Activated CD4-positive, alpha-beta T cell treated with anti-CD3 and anti-CD28 coated beads, Interleukin-2, amount 50 U/mL, for 16 hours (primary cell): ENCODE results near the gene L1TD1.
A peak's percentile ranks its signal among the peaks of the same experiment; 100 is the strongest.
"Not testable (repeated sequence)": the region's sequence is repeated elsewhere in the genome, so short reads cannot be mapped to it uniquely, and the experiment has no call there.

Experiments
- DNase-seq: peaks from one replicate; pipeline ENCODE4 v3.0.0-alpha.2; 2020

The L1TD1 gene

DNA sequence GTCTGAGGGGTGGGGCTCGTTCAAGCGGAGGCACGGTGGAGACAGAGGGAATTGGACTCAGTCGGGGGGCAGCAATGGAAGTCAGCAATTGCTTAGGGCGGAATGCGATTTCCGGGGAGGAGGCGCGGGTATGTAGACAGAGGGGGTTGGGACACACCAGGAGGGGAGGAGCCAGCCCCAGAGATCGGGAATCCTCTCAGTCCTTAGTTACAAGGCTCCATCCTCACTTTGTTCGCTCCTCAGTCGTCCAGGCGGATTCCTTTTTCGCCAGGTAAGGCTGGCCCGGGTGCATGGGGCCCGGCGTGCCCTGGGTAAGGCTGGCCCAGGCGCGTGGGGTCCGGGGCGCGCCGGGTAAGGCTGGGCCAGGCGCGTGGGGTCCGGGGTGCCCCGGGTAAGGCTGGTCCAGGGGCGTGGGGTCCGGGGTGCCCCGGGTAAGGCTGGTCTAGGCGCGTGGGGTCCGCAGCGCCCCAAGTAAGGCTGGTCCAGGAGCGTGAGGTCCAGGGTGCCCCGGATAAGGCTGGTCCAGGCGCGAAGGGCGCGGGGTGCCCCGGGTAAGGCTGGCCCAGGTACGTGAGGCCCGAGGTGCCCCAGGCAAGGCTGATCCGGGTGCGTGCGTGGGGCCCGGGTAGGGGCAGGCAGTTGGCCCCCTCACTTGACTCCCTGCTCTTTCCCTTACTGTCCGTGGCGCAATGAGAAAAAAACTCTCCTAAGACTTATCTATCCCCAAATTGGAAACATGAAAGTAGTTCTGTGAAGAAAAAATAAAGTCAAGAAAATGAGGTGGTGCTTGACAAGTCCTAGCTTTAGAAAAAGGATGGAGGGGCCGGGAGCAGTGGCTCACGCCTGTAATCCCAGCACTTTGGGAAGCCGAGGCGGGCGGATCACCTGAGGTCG is at the start of gene L1TD1:
TSS of gene L1TD1 (plus strand) at position 199 of the 894 bp plus-strand sequence. CDS start 11,780 bp downstream, outside the sequence.
- DNase-seq: no peak

- no peak for DNase-seq
These were observed 34.7 kb upstream of the L1TD1 start for GRCh38 chr1:62159940-62160348.

DNA sequence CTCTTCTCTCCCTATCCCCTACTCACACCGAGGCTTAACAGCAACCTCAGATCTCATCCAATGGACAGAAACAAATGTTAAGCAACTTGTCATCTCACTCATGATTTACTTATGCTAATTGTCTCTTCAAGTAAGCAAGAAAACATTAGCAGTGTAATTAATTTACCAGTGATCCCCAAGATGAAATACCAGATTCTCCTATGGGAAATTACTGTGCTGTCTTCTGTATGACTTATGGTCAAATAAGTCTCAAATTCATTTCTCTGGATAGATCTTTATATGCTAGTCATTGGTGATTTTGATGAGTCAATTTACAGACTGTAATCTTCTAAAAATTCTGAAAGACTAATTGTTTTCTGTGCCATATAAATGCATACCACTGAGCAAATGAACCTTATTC is 32.9 kb upstream of the L1TD1 start:
- no peak for DNase-seq

DNA sequence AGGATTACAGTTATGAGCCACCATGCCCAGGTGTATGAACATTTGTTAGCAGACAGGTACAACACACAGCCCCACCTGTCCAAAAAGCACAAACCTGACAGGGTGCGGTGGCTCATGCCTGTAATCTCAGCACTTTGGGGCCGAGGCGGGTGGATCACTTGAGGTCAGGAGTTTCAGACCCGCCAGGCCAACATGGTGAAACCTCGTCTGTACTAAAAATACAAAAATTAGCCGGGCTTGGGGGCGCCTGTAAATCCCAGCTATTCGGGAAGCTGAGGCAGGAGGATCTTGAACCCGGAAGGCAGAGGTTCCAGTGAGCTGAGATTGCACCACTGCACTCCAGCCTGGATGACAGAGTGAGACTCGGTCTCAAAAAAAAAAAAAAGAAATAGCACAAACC is 24.3 kb upstream of the L1TD1 start:
- DNase-seq: not testable (repeated sequence)

DNA sequence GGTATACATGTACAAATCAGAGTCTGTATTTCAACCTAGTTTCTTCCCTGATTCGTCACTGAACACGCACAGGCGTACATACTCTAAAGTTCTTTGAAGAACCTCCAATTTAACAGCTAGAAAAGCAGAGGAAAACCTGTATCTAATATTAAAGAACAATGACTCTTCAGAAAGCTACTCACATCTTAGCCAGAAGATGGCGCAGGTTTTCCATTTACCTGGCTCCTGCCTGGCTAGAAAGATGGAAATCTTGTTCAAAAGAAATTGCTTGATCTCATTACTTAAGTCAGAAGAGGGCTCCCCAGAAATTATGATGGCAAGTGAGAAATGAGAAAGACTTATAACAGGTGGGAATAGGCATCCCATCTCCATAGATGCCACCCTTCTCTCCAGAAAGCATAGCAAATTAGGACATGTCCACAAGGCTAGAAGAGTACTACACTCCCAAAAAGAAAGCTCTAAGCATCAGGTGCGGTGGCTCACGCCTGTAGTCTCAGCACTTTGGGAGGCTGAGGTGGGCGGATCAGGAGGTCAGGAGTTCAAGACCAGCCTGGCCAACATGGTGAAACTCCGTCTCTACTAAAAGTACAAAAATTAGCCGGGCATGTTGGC is 19.0 kb upstream of the L1TD1 start:
- peak; percentile 49 for DNase-seq

DNA sequence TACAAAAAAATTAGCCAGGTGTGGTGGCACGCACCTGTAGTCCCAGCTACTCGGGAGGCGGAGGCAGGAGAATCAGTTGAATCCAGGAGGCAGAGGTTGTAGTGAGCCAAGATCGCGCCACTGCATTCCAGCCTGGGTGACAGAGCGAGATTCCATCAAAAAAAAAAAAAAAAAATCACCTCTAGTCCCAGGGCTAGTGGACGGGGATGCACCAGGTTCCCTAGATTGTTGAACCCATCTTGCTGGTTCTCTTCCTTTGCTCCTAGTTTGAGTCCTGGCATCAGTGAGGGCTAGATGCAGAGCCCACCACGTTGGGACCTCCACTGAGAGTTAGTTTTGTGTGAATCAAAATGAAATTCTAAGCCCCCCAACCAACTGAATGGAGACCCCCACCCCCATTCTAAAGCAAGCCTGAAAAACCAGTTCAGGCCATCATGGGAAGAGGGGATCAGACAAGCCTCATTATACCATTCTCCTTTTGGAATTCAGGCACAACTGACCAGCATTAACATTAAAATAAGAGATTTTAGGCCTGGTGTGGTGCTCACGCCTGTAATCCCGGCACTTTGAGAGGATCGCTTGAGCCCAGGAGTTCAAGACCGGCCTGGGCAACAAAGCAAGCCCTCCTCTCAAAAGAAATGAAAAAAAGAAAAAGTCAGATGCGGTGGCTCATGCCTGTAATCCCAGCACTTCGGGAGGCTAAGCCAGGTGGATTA is 17.9 kb upstream of the L1TD1 start:
- DNase-seq: no peak

GRCh38 chr1:62177621-62178020 is 17.0 kb upstream of the L1TD1 start:
- no peak for DNase-seq

GRCh38 chr1:62178372-62178771 is 16.3 kb upstream of the L1TD1 start:
- DNase-seq: no peak

- not testable (repeated sequence) for DNase-seq
These were observed 14.6 kb upstream of the L1TD1 start for GRCh38 chr1:62180054-62180453.

- DNase-seq: no peak
These were observed 14.0 kb upstream of the L1TD1 start for GRCh38 chr1:62180639-62181038.

DNA sequence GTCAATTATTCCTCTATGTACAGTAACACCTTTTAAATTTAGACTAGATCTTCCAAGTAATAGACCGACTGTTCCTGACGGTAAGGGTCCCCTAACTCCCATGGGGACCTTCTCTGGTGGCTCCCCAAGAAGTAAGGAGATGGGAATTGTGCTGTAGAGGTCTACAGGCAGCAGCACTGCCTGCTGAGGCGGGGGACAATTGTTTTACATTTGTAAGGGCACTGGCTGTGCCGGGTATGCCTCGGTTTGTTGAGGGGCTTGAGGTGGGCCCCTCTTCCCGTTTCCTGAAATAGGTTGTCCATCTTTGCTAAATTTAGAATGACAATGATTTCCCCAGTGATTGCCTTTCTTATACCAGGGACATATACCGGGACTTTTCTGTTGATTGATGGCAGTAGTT is 13.1 kb upstream of the L1TD1 start:
- DNase-seq: no peak

- not testable (repeated sequence) for DNase-seq
These were observed 12.5 kb upstream of the L1TD1 start for GRCh38 chr1:62182157-62182556.

- DNase-seq: not testable (repeated sequence)
These were observed 11.3 kb upstream of the L1TD1 start for GRCh38 chr1:62183164-62184020.

- no peak for DNase-seq
These were observed 10.3 kb upstream of the L1TD1 start for GRCh38 chr1:62184336-62184735.

DNA sequence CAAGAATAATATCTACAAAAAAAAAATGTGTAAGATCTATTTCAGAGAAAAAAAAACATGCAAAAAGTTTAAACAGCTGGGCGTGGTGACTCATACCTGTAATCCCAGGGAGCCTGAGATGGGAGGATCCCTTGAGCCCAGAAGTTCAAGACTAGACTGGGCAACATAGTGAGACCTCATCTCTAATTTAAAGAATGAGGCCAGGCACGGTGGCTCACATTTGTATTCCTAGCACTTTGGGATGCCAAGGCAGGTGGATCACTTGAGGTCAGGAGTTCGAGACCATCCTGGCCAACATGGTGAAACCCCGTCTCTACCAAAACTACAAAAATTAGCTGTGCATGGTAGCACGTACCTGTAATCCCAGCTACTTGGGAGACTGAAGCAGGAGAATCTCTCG is 9.4 kb upstream of the L1TD1 start:
- DNase-seq: not testable (repeated sequence)

DNA sequence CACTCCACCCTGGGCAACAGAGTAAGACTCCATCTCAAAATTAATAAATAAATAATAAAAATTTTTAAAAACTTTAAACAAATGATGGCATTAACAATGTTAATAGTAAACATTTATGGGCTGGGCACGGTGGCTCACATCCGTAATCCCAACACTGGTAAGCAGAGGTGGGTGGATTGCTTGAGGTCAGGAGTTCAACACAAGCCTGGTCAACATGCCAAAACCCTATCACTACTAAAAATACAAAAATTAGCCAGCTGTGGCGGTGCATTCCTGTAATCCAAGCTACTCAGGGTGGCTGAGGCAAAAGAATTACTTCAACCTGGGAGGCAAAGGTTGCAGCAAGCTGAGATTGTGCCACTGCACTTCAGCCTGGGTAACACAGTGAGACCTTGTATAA is 9.0 kb upstream of the L1TD1 start:
- DNase-seq: no peak

- no peak for DNase-seq
These were observed 7.1 kb upstream of the L1TD1 start for GRCh38 chr1:62187548-62187947.

GRCh38 chr1:62188111-62188510 is 6.5 kb upstream of the L1TD1 start:
- no peak for DNase-seq

- DNase-seq: no peak
These were observed 1.5 kb downstream of the L1TD1 start for GRCh38 chr1:62196086-62196690.

DNA sequence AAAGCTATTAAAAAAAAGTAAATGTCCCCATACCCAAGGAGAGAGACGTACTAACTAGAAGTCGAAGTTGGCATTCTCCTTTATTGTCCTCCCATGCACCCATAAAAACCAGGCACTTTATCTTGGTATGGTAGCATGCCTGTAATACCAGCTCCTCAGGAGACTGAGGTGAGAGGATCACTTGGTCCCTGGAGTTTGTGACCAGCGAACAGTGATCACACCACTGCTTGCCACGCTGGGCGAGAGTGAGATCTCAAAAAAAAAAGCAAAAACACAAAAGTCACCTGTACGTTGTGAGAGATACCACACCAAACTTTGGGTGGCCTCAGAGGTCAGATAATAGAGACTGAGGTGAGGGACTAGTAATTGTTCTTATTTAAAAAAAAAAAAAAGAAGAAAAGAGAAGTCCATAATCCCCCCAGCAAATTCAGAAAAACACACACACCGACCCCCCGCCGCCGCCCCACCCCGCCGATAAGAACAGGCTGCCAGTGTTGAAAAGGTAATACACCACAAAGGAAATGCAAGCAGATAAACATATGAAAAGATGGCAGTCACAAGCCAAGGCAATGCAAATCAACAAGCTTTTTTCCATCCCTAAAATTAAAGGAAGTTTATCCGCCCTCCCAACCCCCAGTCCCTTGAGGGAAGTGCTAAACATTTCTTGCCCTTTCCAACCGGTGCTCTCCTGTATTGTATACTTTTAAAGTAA is 3.6 kb downstream of the L1TD1 start:
- DNase-seq: no peak

DNA sequence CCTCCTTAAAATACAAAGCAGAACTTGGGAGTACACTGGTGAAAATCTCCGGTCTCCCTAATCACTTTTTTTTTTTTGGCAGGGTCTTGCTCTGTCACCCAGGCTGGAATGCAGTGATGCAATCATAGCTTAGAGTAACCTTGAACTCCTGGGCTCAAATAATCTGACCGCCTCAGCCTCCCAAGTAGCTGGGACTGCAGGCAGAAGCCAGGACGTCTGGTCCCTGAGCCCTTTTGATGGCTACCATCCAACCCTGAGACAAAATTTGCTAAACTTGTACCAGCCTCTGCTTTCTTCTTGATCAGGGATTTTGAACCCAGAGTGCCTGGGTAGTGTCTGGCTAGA is 4.1 kb downstream of the L1TD1 start:
- DNase-seq: no peak

- DNase-seq: no peak
These were observed 12.5 kb downstream of the L1TD1 start for GRCh38 chr1:62207187-62207586.
